Liver (tissue), 9 donors: Measurements from ENCODE around the gene SRP9. TPM values are rescaled to one million over a fixed set of nuclear protein-coding genes. Genes with fewer than 3 reads are reported as not detected.

Experiments used
- DNase-seq: peaks from one replicate; pipeline ENCODE4 v3.0.0-alpha.2; 2017; ENCODE audit warnings: low spot score
- H3K27ac ChIP-seq, 2 donors: one replicate each; pipeline ENCODE4 v1.7.0; 2013; ENCODE audit warnings: inconsistent platforms in 2 of 2, low read length in 2 of 2, control low read depth in 1 of 2, low read depth in 1 of 2, mild to moderate bottlenecking in 1 of 2
- H3K27me3 ChIP-seq, 4 donors: one replicate each; pipeline versions ENCODE4 v1.6.1 to v1.7.0; 2013; ENCODE audit warnings: low read length in 3 of 4, inconsistent platforms in 1 of 4, mild to moderate bottlenecking in 1 of 4, moderate library complexity in 1 of 4; ENCODE audit not compliant: control insufficient read depth in 4 of 4, insufficient read depth in 4 of 4
- H3K36me3 ChIP-seq, 4 donors: one replicate each; pipeline versions ENCODE4 v1.6.1 to v1.7.0; 2013; ENCODE audit warnings: low read length in 3 of 4, mild to moderate bottlenecking in 3 of 4, low read depth in 1 of 4, moderate library complexity in 1 of 4; ENCODE audit not compliant: control insufficient read depth in 4 of 4, insufficient read depth in 3 of 4
- H3K4me1 ChIP-seq, 4 donors: one replicate each; pipeline versions ENCODE4 v1.6.1 to v1.7.0; 2013; ENCODE audit warnings: low read length in 3 of 4, mild to moderate bottlenecking in 3 of 4, moderate library complexity in 1 of 4; ENCODE audit not compliant: control insufficient read depth in 4 of 4, insufficient read depth in 4 of 4
- H3K4me3 ChIP-seq, 3 donors: one replicate each; pipeline versions ENCODE4 v1.6.1 to v1.7.0; 2013; ENCODE audit warnings: low read length in 3 of 3, control low read depth in 1 of 3, low read depth in 1 of 3, mild to moderate bottlenecking in 1 of 3
- H3K9ac ChIP-seq, 2 donors: one replicate each; pipeline ENCODE4 v1.7.0; 2013; ENCODE audit warnings: low read length in 2 of 2, mild to moderate bottlenecking in 2 of 2, moderate library complexity in 2 of 2, control low read depth in 1 of 2, low read depth in 1 of 2
- H3K9me3 ChIP-seq, 4 donors: one replicate each; pipeline versions ENCODE4 v1.6.1 to v1.7.0; 2013; ENCODE audit warnings: low read length in 3 of 4; ENCODE audit not compliant: control insufficient read depth in 4 of 4
- FOXA2 ChIP-seq: IDR thresholded peaks from 2 replicates; pipeline ENCODE4 v1.6.1; 2016; ENCODE audit warnings: antibody characterized with exemption
- HNF4A ChIP-seq, 2 donors: conservative IDR thresholded peaks; 2 replicates each; pipeline ENCODE4 v1.6.1; 2016; ENCODE audit warnings: antibody characterized with exemption in 2 of 2, mild to moderate bottlenecking in 2 of 2
- HNF4G ChIP-seq: IDR thresholded peaks from 2 replicates; pipeline ENCODE4 v1.6.1; 2016; ENCODE audit warnings: antibody characterized with exemption
- MAX ChIP-seq: IDR thresholded peaks from 2 replicates; pipeline ENCODE4 v1.6.1; 2016; ENCODE audit warnings: antibody characterized with exemption
- RXRA ChIP-seq, 2 donors: IDR thresholded peaks; 2 replicates each; pipeline ENCODE4 v1.6.1; 2017 to 2018; ENCODE audit warnings: antibody characterized with exemption in 2 of 2, mild to moderate bottlenecking in 1 of 2
- SP1 ChIP-seq: IDR thresholded peaks from 2 replicates; pipeline ENCODE4 v1.6.1; 2018; ENCODE audit warnings: antibody characterized with exemption, mild to moderate bottlenecking
- TAF1 ChIP-seq: conservative IDR thresholded peaks from 2 replicates; pipeline ENCODE4 v1.6.1; 2016; ENCODE audit warnings: antibody characterized with exemption, mild to moderate bottlenecking
- YY1 ChIP-seq: IDR thresholded peaks from 2 replicates; pipeline ENCODE4 v1.6.1; 2016; ENCODE audit warnings: antibody characterized with exemption, mild to moderate bottlenecking
- ZBTB33 ChIP-seq: IDR thresholded peaks from 2 replicates; pipeline ENCODE4 v1.6.1; 2016; ENCODE audit warnings: antibody characterized with exemption
- WGBS: extraction: QIAGEN DNeasy Blood & Tissue Kit; methylation state at CpG from one replicate; pipeline ENCODE4 v1.1.7; 2013; 5-methylcytosine and 5-hydroxymethylcytosine counted together
- polyA plus RNA-seq, 2 donors: library from polyadenylated mRNA; stranded (reverse) in 1 of 2; unstranded in 1 of 2; fragments of 200-250 nt in 1 of 2; fragments of >200 nt in 1 of 2; fragmentation: Nextera tagmentation in 1 of 2; extraction: Ambion mirVana in 1 of 2; gene quantifications; one replicate each; pipeline versions ENCODE4 v1.2.1 to v1.2.3, GENCODE V29; 2013 to 2015
- total RNA-seq, 2 donors: library from RNA; depleted of rRNA; stranded (reverse); fragments of >200 nt; gene quantifications; one replicate each; pipeline ENCODE4 v1.2.3, GENCODE V29; 2014
- TF ChIP-seq, protein P1 (sequence below): IDR thresholded peaks from 2 replicates; pipeline ENCODE4 v1.6.1; 2016; ENCODE audit warnings: antibody characterized with exemption, mild to moderate bottlenecking
- donor health status: healthy.
- donor health status: healthy.
- donor health status: healthy.
- donor health status: healthy.
- donor health status: healthy.

SRP9 gene
- total and polyA plus RNA-seq, 4 donors = 152 to 179 (median 154) TPM

DNA sequence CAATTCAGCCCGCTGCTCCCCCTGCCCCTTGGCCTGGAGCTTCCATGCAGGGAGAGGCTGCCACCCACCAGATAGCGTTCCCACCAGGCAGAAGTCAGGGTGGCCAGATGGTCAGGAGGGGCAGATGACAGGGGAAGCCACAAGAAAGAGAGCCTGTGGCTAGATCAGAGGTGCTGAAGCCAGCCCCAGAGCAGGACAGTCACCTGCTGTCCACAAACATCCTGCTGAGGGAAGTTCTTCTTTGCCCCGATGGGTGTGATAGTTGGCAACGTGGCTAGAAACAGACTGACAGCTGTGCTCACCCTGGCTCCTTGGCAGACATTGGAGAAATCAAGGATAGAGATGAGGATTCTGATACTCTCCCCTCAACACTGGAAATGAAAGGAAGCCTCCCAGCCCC, 27.2 kb upstream of the SRP9 start:
- Histone ChIP-seq H3K9me3 (no peaks in the 10 kb centered on the region), H3K36me3 (no peaks in the 10 kb centered on the region), H3K4me3 (no peak overlapping the region), H3K9ac (no peak overlapping the region), H3K27me3 (no peaks in the 10 kb centered on the region), H3K27ac (no peak overlapping the region), H3K4me1 (peaks cover 2 to 6% (median 5%) of the 10 kb centered on the region in 4 donors)
- 68% methylated on average over 4 of the region's 4 CpGs for WGBS
- no peak for DNase-seq
- TF ChIP-seq HNF4G = no peak
- TF ChIP-seq, protein P1, sequence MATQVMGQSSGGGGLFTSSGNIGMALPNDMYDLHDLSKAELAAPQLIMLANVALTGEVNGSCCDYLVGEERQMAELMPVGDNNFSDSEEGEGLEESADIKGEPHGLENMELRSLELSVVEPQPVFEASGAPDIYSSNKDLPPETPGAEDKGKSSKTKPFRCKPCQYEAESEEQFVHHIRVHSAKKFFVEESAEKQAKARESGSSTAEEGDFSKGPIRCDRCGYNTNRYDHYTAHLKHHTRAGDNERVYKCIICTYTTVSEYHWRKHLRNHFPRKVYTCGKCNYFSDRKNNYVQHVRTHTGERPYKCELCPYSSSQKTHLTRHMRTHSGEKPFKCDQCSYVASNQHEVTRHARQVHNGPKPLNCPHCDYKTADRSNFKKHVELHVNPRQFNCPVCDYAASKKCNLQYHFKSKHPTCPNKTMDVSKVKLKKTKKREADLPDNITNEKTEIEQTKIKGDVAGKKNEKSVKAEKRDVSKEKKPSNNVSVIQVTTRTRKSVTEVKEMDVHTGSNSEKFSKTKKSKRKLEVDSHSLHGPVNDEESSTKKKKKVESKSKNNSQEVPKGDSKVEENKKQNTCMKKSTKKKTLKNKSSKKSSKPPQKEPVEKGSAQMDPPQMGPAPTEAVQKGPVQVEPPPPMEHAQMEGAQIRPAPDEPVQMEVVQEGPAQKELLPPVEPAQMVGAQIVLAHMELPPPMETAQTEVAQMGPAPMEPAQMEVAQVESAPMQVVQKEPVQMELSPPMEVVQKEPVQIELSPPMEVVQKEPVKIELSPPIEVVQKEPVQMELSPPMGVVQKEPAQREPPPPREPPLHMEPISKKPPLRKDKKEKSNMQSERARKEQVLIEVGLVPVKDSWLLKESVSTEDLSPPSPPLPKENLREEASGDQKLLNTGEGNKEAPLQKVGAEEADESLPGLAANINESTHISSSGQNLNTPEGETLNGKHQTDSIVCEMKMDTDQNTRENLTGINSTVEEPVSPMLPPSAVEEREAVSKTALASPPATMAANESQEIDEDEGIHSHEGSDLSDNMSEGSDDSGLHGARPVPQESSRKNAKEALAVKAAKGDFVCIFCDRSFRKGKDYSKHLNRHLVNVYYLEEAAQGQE = no peak
- TF ChIP-seq RXRA (IDR thresholded peaks at IDR 0.05) = no peak

- Histone ChIP-seq H3K27me3 (no peaks in the 10 kb centered on the region), H3K9me3 (no peaks in the 10 kb centered on the region), H3K4me3 (no peak overlapping the region), H3K4me1 (peaks cover 2 to 8% (median 5%) of the 10 kb centered on the region in 4 donors), H3K36me3 (no peaks in the 10 kb centered on the region), H3K9ac (no peak overlapping the region), H3K27ac (no peak overlapping the region)
- 88% methylated on average over 11 of the region's 11 CpGs for WGBS
- TF ChIP-seq HNF4A (conservative IDR thresholded peaks at IDR 0.05) (no peak), SP1 (no peak), ZBTB33 (no peak), FOXA2 (no peak), YY1 (no peak)
- no peak for DNase-seq
These were observed 26.5 kb upstream of the SRP9 start for GRCh38 chr1:225750875-225751824.

GRCh38 chr1:225752245-225752644, 25.4 kb upstream of the SRP9 start:
- Histone ChIP-seq H3K27ac (no peak overlapping the region), H3K9ac (no peak overlapping the region), H3K27me3 (no peaks in the 10 kb centered on the region), H3K4me3 (no peak overlapping the region), H3K36me3 (no peaks in the 10 kb centered on the region), H3K4me1 (peaks cover 0 to 8% (median 4%) of the 10 kb centered on the region in 4 donors), H3K9me3 (no peaks in the 10 kb centered on the region)
- no peak for TF ChIP-seq YY1
- TF ChIP-seq, protein P1 = no peak
- no peak for TF ChIP-seq MAX
- TF ChIP-seq ZBTB33 = no peak
- TF ChIP-seq TAF1 = no peak
- no peak for TF ChIP-seq SP1
- 85% methylated on average over 1 of the region's 1 CpG for WGBS
- DNase-seq = no peak
